Right renal pelvis (tissue), 4 donors: ENCODE measurements around the gene NEAT1. TPM values are rescaled to one million over a fixed set of nuclear protein-coding genes. Genes with fewer than 3 reads are reported as not detected.

Source experiments
- DNase-seq, 4 donors: peaks; one replicate each; pipeline ENCODE4 v3.0.0-alpha.2; 2013; ENCODE audit warnings: low read depth in 4 of 4, low spot score in 3 of 4, missing footprints in 1 of 4
- polyA plus RNA-seq, 4 donors: library from polyadenylated mRNA; unstranded; fragments of 120-200 nt; gene quantifications; one replicate each; pipeline ENCODE4 v1.2.1, GENCODE V29; 2013; ENCODE audit not compliant: insufficient read length in 4 of 4

NEAT1 gene
- polyA plus RNA-seq, 4 donors = 141 to 286 (median 189) TPM

- DNase-seq = no peak
Measured at GRCh38 chr11:65388731-65389130, 33.9 kb upstream of the NEAT1 start.

GRCh38 chr11:65389294-65389980 lies 33.2 kb upstream of the NEAT1 start:
- DNase-seq = no peak

GRCh38 chr11:65390099-65390941 lies 32.3 kb upstream of the NEAT1 start:
- no peak for DNase-seq

- no peak for DNase-seq
Measured at GRCh38 chr11:65390996-65391395, 31.6 kb upstream of the NEAT1 start.

- no peak for DNase-seq
Measured at GRCh38 chr11:65392186-65392829, 30.3 kb upstream of the NEAT1 start.

GRCh38 chr11:65392899-65393298 lies 29.7 kb upstream of the NEAT1 start:
- DNase-seq = no peak

- no peak for DNase-seq
Measured at GRCh38 chr11:65393513-65394079, 29.0 kb upstream of the NEAT1 start.

GRCh38 chr11:65394125-65394536 lies 28.5 kb upstream of the NEAT1 start:
- DNase-seq = no peak

GRCh38 chr11:65395961-65396530 lies 26.6 kb upstream of the NEAT1 start:
- DNase-seq = no peak

- no peak for DNase-seq
Measured at GRCh38 chr11:65396769-65397745, 25.5 kb upstream of the NEAT1 start.

GRCh38 chr11:65398362-65398910 lies 24.2 kb upstream of the NEAT1 start:
- DNase-seq = no peak

GRCh38 chr11:65399249-65399648 lies 23.3 kb upstream of the NEAT1 start:
- no peak for DNase-seq

- DNase-seq = no peak
Measured at GRCh38 chr11:65399845-65400244, 22.8 kb upstream of the NEAT1 start.

- DNase-seq = no peak
Measured at GRCh38 chr11:65400307-65401072, 22.1 kb upstream of the NEAT1 start.

- no peak for DNase-seq
Measured at GRCh38 chr11:65401073-65401802, 21.4 kb upstream of the NEAT1 start.

- no peak for DNase-seq
Measured at GRCh38 chr11:65401803-65402248, 20.8 kb upstream of the NEAT1 start.

GRCh38 chr11:65402790-65403189 lies 19.8 kb upstream of the NEAT1 start:
- no peak for DNase-seq

- no peak for DNase-seq
Measured at GRCh38 chr11:65403607-65404121, 18.9 kb upstream of the NEAT1 start.
